GM12872 (cell line): ENCODE measurements around the gene SFSWAP.

Experiments
- CTCF ChIP-seq: IDR thresholded peaks from 3 replicates; pipeline ENCODE4 v1.5.1; 2011; ENCODE audit warnings: low read depth, mild to moderate bottlenecking, low read length, moderate library complexity; ENCODE audit not compliant: insufficient read depth

The SFSWAP gene

DNA sequence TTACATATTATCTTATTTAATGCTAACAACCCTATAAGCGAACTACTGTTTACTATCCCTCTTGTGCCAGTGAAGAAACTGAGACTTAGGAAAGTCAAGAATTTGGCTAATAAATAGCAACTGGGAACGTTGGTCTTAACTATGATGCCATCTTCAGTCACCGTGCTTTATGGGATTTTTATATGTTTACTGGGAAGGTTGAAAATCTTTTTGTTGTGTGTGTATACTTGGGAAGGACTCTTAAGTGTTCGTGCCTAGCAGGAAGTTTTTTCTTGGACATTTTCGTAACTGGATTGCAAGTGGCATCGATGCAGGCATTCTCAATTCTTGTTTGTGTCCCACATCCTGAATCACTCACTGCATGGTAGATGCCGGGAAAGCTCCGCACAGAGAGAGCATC, 9.4 kb downstream of the SFSWAP start:
- no peak for TF ChIP-seq CTCF

DNA sequence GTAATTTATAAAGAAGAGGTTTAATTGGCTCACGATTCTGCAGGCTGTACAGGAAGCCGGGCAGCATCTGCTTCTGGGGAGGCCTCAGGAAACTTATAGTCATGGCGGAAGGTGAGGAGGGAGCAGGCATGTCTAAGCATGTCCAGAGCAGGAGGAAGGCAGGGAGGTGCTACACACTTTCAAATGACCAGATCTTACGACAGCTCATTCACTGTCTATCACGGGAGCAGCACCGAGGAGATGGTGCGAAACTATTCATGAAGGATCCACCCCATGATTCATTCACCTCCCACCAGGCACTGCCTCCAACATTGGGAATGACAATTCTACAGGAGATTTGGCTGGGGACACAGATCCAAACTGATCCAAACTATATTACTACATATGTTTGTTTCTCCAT, 10.0 kb downstream of the SFSWAP start:
- no peak for TF ChIP-seq CTCF

DNA sequence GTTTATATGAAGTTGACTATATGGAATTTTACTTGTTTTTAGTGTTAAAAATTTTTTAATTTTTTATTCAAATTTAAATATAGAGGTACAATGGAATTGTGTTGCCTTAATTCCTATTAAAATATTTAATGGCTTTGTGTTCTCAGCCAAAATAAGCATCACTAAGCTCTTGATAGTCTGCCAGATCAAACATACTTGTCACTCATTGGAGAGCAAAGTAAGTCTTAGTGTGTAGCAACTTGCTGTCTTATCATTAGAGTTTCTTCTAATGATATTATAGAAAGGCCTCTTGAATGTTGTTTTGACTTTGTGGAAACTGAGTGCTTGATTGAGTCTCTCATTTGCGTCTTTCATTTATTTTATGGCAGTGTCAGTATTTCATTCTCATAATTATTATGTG, 10.7 kb downstream of the SFSWAP start:
- TF ChIP-seq CTCF, result no peak

DNA sequence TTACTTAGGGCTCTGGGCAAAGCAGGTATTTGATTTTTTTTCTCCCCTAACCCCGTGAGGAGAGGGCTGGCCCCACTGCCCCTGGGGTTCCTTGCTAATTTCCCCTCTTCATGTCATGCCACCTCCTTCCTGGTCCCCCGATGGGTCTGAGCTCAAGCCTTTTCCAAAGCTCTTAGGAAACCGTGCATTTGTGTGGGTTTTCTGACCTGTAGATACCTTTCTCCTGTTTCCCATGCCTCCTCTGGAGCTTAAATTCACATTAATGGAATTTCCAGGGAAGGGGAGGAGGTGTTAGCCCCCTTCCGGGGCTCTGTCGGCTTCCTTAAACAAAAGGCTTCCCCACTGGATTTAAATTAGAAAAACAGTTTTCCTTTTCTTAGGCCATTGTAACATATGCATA, 12.6 kb downstream of the SFSWAP start:
- no peak for TF ChIP-seq CTCF

- no peak for TF ChIP-seq CTCF
Observed at GRCh38 chr12:131724534-131724933, 13.6 kb downstream of the SFSWAP start.

GRCh38 chr12:131725503-131725902, 14.6 kb downstream of the SFSWAP start:
- no peak for TF ChIP-seq CTCF

- TF ChIP-seq CTCF, result no peak
Observed at GRCh38 chr12:131728720-131729119, 17.8 kb downstream of the SFSWAP start.
